IMR-90 (cell line): ENCODE data around the gene RTRAF. TPM values are rescaled to one million over a fixed set of nuclear protein-coding genes. Genes with fewer than 3 reads are reported as not detected.

ENCODE experiments used
- ATAC-seq: fragments of 200-7000 bp; cut with Tn5 transposase; 2 replicates; pipeline ENCODE4 v1.9.1; 2020; ENCODE audit warnings: low read depth, mild to moderate bottlenecking, moderate library complexity
- BruUV-seq: library from RNA; stranded (reverse); fragments of 400-500 nt; replicated peaks from 2 replicates; lab custom pipeline; 2021; lab: Mats Ljungman, UMichigan
- CTCF ChIA-PET: fragments of 300-600 bp; formaldehyde crosslinking; extraction: SDS; loops from one replicate; lab custom pipeline; 2021; ENCODE audit warnings: antibody characterized with exemption; lab: Yijun Ruan, JAX
- POLR2A ChIA-PET: fragments of 300-600 bp; sonication (Branson Sonifier 250); formaldehyde crosslinking; loops from one replicate; lab custom pipeline; 2022; ENCODE audit warnings: antibody characterized with exemption; ENCODE audit not compliant: unreplicated experiment; lab: Charles Lee
- DNase-seq: peaks from one replicate; pipeline ENCODE4 v3.0.0; 2013
- H2AFZ ChIP-seq: replicated peaks from 2 replicates; pipeline ENCODE3; 2013; ENCODE audit warnings: low read length, mild to moderate bottlenecking; ENCODE audit not compliant: poor library complexity
- H2AK5ac ChIP-seq: 2 replicates; pipeline ENCODE4 v1.6.1; 2013; ENCODE audit warnings: low read depth, low read length, inconsistent platforms
- H2AK9ac ChIP-seq: replicated peaks from 2 replicates; pipeline ENCODE3; 2013; ENCODE audit warnings: mild to moderate bottlenecking, low read depth, low read length, moderate library complexity; ENCODE audit not compliant: poor library complexity
- H2BK120ac ChIP-seq: 2 replicates; pipeline ENCODE4 v1.6.1; 2013; ENCODE audit warnings: low read depth, low read length, inconsistent platforms
- H2BK15ac ChIP-seq: 3 replicates; pipeline ENCODE4 v1.6.1; 2013; ENCODE audit warnings: low read depth, low read length, inconsistent platforms
- H2BK20ac ChIP-seq: 2 replicates; pipeline ENCODE4 v1.6.1; 2013; ENCODE audit warnings: low read depth, mild to moderate bottlenecking, inconsistent platforms, low read length, moderate library complexity
- H2BK5ac ChIP-seq: 2 replicates; pipeline ENCODE4 v1.6.1; 2013; ENCODE audit warnings: mild to moderate bottlenecking, low read depth, low read length, inconsistent platforms; ENCODE audit not compliant: poor library complexity, severe bottlenecking
- H3K14ac ChIP-seq: replicated peaks from 2 replicates; pipeline ENCODE4 v1.6.1; 2013; ENCODE audit warnings: low read depth, low read length, inconsistent platforms
- H3K18ac ChIP-seq: 2 replicates; pipeline ENCODE4 v1.6.1; 2013; ENCODE audit warnings: low read depth, low read length, control low read depth
- H3K23ac ChIP-seq: 2 replicates; pipeline ENCODE4 v1.6.1; 2013; ENCODE audit warnings: low read depth, low read length, inconsistent platforms
- H3K27ac ChIP-seq: 2 replicates; pipeline ENCODE4 v1.5.1; 2013; ENCODE audit warnings: mild to moderate bottlenecking, control low read depth, low read length; ENCODE audit not compliant: insufficient read depth
- H3K27me3 ChIP-seq: 2 replicates; pipeline ENCODE4 v1.6.1; 2013; ENCODE audit warnings: low read length; ENCODE audit not compliant: control insufficient read depth, insufficient read depth
- H3K36me3 ChIP-seq: 2 replicates; pipeline ENCODE4 v1.6.1; 2013; ENCODE audit warnings: low read length, mixed read lengths; ENCODE audit not compliant: control insufficient read depth, insufficient read depth
- H3K4ac ChIP-seq: 2 replicates; pipeline ENCODE4 v1.6.1; 2013; ENCODE audit warnings: low read depth, low read length, inconsistent platforms
- H3K4me1 ChIP-seq: 2 replicates; pipeline ENCODE4 v1.6.1; 2013; ENCODE audit warnings: low read length, mixed read lengths; ENCODE audit not compliant: control insufficient read depth, insufficient read depth
- H3K4me2 ChIP-seq: 2 replicates; pipeline ENCODE4 v1.6.1; 2013; ENCODE audit warnings: low read depth, mild to moderate bottlenecking, control low read depth, low read length, moderate library complexity
- H3K4me3 ChIP-seq: 2 replicates; pipeline ENCODE4 v1.5.1; 2013; ENCODE audit warnings: low read depth, mild to moderate bottlenecking, control low read depth, low read length, moderate library complexity; ENCODE audit not compliant: insufficient read depth
- H3K56ac ChIP-seq: 2 replicates; pipeline ENCODE4 v1.6.1; 2013; ENCODE audit warnings: low read length, inconsistent platforms; ENCODE audit not compliant: insufficient read depth; ENCODE audit errors: extremely low read depth
- H3K79me1 ChIP-seq, 2 experiments: 2 replicates each; pipeline ENCODE4 v1.6.1; 2013; ENCODE audit warnings: low read length in 2 of 2, inconsistent platforms in 1 of 2, low read depth in 1 of 2
- H3K9ac ChIP-seq: 2 replicates; pipeline ENCODE4 v1.6.1; 2013; ENCODE audit warnings: low read depth, low read length, control low read depth
- H3K9me1 ChIP-seq: 2 replicates; pipeline ENCODE4 v1.6.1; 2013; ENCODE audit warnings: low read length, inconsistent platforms; ENCODE audit not compliant: insufficient read depth
- H3K9me3 ChIP-seq: 2 replicates; pipeline ENCODE4 v1.6.1; 2013; ENCODE audit warnings: low read length; ENCODE audit not compliant: control insufficient read depth, insufficient read depth
- H4K20me1 ChIP-seq: 2 replicates; pipeline ENCODE4 v1.6.1; 2013; ENCODE audit warnings: low read length, inconsistent platforms; ENCODE audit not compliant: insufficient read depth
- H4K5ac ChIP-seq: 2 replicates; pipeline ENCODE4 v1.6.1; 2013; ENCODE audit warnings: mild to moderate bottlenecking, low read depth, low read length, control low read depth
- H4K8ac ChIP-seq, 2 experiments: 2 replicates each; pipeline ENCODE4 v1.6.1; 2013; ENCODE audit warnings: low read depth in 2 of 2, low read length in 2 of 2, control low read depth in 1 of 2, inconsistent platforms in 1 of 2
- H4K91ac ChIP-seq: 2 replicates; pipeline ENCODE4 v1.6.1; 2013; ENCODE audit warnings: low read depth, low read length, inconsistent platforms; ENCODE audit not compliant: insufficient read depth
- BHLHE40 ChIP-seq: fragments of 150-350 bp; IDR thresholded peaks from 2 replicates; pipeline ENCODE4 v1.6.1; 2016; ENCODE audit warnings: mild to moderate bottlenecking, low read depth, low read length
- CEBPB ChIP-seq: IDR thresholded peaks from 2 replicates; pipeline ENCODE4 v1.6.1; 2012; ENCODE audit warnings: low read depth, low read length, improper control_type of control experiment
- CHD1 ChIP-seq: IDR thresholded peaks from 2 replicates; pipeline ENCODE4 v1.6.1; 2012; ENCODE audit warnings: low read depth, low read length, improper control_type of control experiment
- CTCF ChIP-seq: conservative IDR thresholded peaks from 2 replicates; pipeline ENCODE4 v1.5.1; 2012; ENCODE audit warnings: mild to moderate bottlenecking, low read depth, low read length, improper control_type of control experiment
- ELK1 ChIP-seq: fragments of 150-350 bp; IDR thresholded peaks from 2 replicates; pipeline ENCODE4 v1.6.1; 2016; ENCODE audit warnings: low read depth, mild to moderate bottlenecking, low read length, moderate library complexity, borderline replicate concordance
- FOS ChIP-seq: fragments of 150-350 bp; IDR thresholded peaks from 2 replicates; pipeline ENCODE4 v1.6.1; 2016; ENCODE audit warnings: low read depth, low read length
- MAFK ChIP-seq: IDR thresholded peaks from 2 replicates; pipeline ENCODE4 v1.6.1; 2012; ENCODE audit warnings: low read depth, low read length, improper control_type of control experiment
- MAZ ChIP-seq: IDR thresholded peaks from 2 replicates; pipeline ENCODE4 v1.6.1; 2012; ENCODE audit warnings: low read depth, mild to moderate bottlenecking, low read length, improper control_type of control experiment, moderate library complexity, borderline replicate concordance
- MXI1 ChIP-seq: IDR thresholded peaks from 2 replicates; pipeline ENCODE4 v1.6.1; 2012; ENCODE audit warnings: low read depth, mild to moderate bottlenecking, low read length, moderate library complexity, borderline replicate concordance
- NFE2L2 ChIP-seq: fragments of 150-350 bp; IDR thresholded peaks from 2 replicates; pipeline ENCODE4 v1.6.1; 2016; ENCODE audit warnings: low read depth, mild to moderate bottlenecking, low read length
- POLR2A ChIP-seq: IDR thresholded peaks from 2 replicates; pipeline ENCODE4 v1.6.1; 2012; ENCODE audit warnings: mild to moderate bottlenecking, low read depth, low read length
- RAD21 ChIP-seq: IDR thresholded peaks from 2 replicates; pipeline ENCODE4 v1.6.1; 2012; ENCODE audit warnings: low read length, improper control_type of control experiment
- RCOR1 ChIP-seq: IDR thresholded peaks from 2 replicates; pipeline ENCODE4 v1.6.1; 2012; ENCODE audit warnings: mild to moderate bottlenecking, low read length, improper control_type of control experiment; ENCODE audit not compliant: insufficient replicate concordance
- RFX5 ChIP-seq: IDR thresholded peaks from 2 replicates; pipeline ENCODE4 v1.8.0; 2012; ENCODE audit warnings: low read depth, mild to moderate bottlenecking, low read length, moderate library complexity
- SMC3 ChIP-seq: fragments of 150-350 bp; IDR thresholded peaks from 2 replicates; pipeline ENCODE4 v1.6.1; 2016; ENCODE audit warnings: low read depth, mild to moderate bottlenecking, antibody characterized with exemption, low read length, moderate library complexity
- USF2 ChIP-seq: fragments of 150-350 bp; IDR thresholded peaks from 2 replicates; pipeline ENCODE4 v1.6.1; 2017; ENCODE audit warnings: mild to moderate bottlenecking, antibody characterized with exemption, low read length, low read depth
- WGBS, 2 experiments: methylation state at CpG; one replicate each; pipeline versions ENCODE4 v1.1.5 to v1.1.7; 2013; ENCODE audit warnings: missing lambda C conversion rate in 2 of 2; ENCODE audit not compliant: insufficient read length in 1 of 2; ENCODE audit errors: extremely low coverage in 2 of 2; 5-methylcytosine and 5-hydroxymethylcytosine counted together
- dilution Hi-C: fragments of 300-500 bp; cut with HindIII; formaldehyde crosslinking; loops from one replicate; pipeline ENCODE4 v1.14.3; 2018; ENCODE audit warnings: low sequenced_read_pairs; ENCODE audit not compliant: unreplicated experiment
- in situ Hi-C: fragments of 300-500 bp; cut with MboI; formaldehyde crosslinking; loops from 3 replicates; pipeline ENCODE4 v1.14.3; 2019; ENCODE audit warnings: low sequenced_read_pairs, inconsistent platforms, mixed read lengths
- intact Hi-C: fragments of 100-400 bp; cut with micrococcal nuclease; formaldehyde crosslinking; loops from 2 replicates; pipeline ENCODE4 v1.10.0; 2022
- polyA plus RNA-seq, 3 experiments: library from polyadenylated mRNA; depleted of rRNA; stranded (reverse); fragments of >200 nt; gene quantifications; 2 replicates each; pipeline ENCODE4 v1.2.3, GENCODE V29; 2012; ENCODE audit warnings: low replicate concordance in 1 of 3
- total RNA-seq: library from RNA; depleted of rRNA; stranded (reverse); fragments of >200 nt; gene quantifications from 2 replicates; pipeline ENCODE4 v1.2.3, GENCODE V29; 2012

The RTRAF gene
- total and polyA plus RNA-seq, 2 of the 4 experiments (the other 2 are of a cell fraction), result 53.2 to 102 TPM

- H3K23ac ChIP-seq, result no peak overlapping the region; the same call in 1 of the 2 replicates
- intact Hi-C loops, result no loop called here
- H3K9me1 ChIP-seq, result peaks cover 48% of the 10 kb centered on the region
- peaks cover 6% of the 10 kb centered on the region; the same call in 1 of the 2 replicates for H4K20me1 ChIP-seq
- peak overlapping the region; percentile 98; the same call in 1 of the 2 replicates for H3K27ac ChIP-seq
- no peaks in the 10 kb centered on the region for H3K9me3 ChIP-seq
- H2AK5ac ChIP-seq, result peak overlapping the region; percentile 74; the same call in 1 of the 2 replicates
- no peak for TF ChIP-seq ELK1
- no peak for TF ChIP-seq MAFK
- no peak for TF ChIP-seq BHLHE40
- TF ChIP-seq SMC3, result no peak
- TF ChIP-seq USF2, result no peak
- no peak for TF ChIP-seq MXI1
- TF ChIP-seq RAD21, result no peak
- no peak for TF ChIP-seq FOS
- TF ChIP-seq MAZ, result no peak
- TF ChIP-seq NFE2L2, result no peak
- TF ChIP-seq CHD1, result no peak
- no peak for TF ChIP-seq CTCF
- no peak for TF ChIP-seq CEBPB
- no peak for TF ChIP-seq RCOR1
- no peak for TF ChIP-seq POLR2A
- TF ChIP-seq RFX5, result no peak
- ChIA-PET POLR2A (interaction anchor here (0.6 kb wide), 2 partner anchors 22 to 41 kb away, joined by 3 to 7 read pairs; no protein-coding TSS in a partner anchor), CTCF (interaction anchor here (1.0 kb wide), 1 partner anchor 8 kb away, joined by 3 read pairs; no protein-coding TSS in a partner anchor)
- WGBS, 2 experiments, result no CpG with 5 or more reads among the region's 1 CpG
- dilution Hi-C loops, result no loop called here
- H4K5ac ChIP-seq, result no peak overlapping the region
- no peak overlapping the region for H2AFZ ChIP-seq
- H2BK20ac ChIP-seq, result peak overlapping the region; percentile 58
- peaks cover 35% of the 10 kb centered on the region for H3K4me1 ChIP-seq
- peak; percentile 59 for ATAC-seq
- peak overlapping the region; percentile 91 for H2BK5ac ChIP-seq
- H4K8ac ChIP-seq, result peak overlapping the region; percentile 61 to 78; a peak in 3 of 4 replicates
- H3K14ac ChIP-seq, result 0 out of 2 replicates have a peak overlapping the region, but pooled peaks have one; percentile 66
- in situ Hi-C loops, result loop anchor here (25.0 kb wide), 1 partner anchor 689 kb away; the partner anchor contains the start of gene PSMC6
- H3K79me1 ChIP-seq, result peaks cover 44 to 69% of the 10 kb centered on the region in 2 experiments
- BruUV-seq, result no TSS peak
- H3K9ac ChIP-seq, result no peak overlapping the region
- no peaks in the 10 kb centered on the region for H3K27me3 ChIP-seq
- H2BK120ac ChIP-seq, result peak overlapping the region; percentile 87
- H2AK9ac ChIP-seq, result no peak overlapping the region
- H3K36me3 ChIP-seq, result peaks cover 60% of the 10 kb centered on the region
- DNase-seq, result peak; percentile 87
- H4K91ac ChIP-seq, result peak overlapping the region; percentile 88
- H3K4me3 ChIP-seq, result no peak overlapping the region
- H3K4me2 ChIP-seq, result no peak overlapping the region
- peak overlapping the region; percentile 75 for H3K4ac ChIP-seq
- peak overlapping the region; percentile 96 for H3K18ac ChIP-seq
- H2BK15ac ChIP-seq, result peak overlapping the region; percentile 98; the same call in 2 of the 3 replicates
- no peak overlapping the region for H3K56ac ChIP-seq
These were observed 34.2 kb downstream of the RTRAF start for GRCh38 chr14:52023518-52023917.
